ENCODE results near the gene ABCG2.

Gene ABCG2

DNA sequence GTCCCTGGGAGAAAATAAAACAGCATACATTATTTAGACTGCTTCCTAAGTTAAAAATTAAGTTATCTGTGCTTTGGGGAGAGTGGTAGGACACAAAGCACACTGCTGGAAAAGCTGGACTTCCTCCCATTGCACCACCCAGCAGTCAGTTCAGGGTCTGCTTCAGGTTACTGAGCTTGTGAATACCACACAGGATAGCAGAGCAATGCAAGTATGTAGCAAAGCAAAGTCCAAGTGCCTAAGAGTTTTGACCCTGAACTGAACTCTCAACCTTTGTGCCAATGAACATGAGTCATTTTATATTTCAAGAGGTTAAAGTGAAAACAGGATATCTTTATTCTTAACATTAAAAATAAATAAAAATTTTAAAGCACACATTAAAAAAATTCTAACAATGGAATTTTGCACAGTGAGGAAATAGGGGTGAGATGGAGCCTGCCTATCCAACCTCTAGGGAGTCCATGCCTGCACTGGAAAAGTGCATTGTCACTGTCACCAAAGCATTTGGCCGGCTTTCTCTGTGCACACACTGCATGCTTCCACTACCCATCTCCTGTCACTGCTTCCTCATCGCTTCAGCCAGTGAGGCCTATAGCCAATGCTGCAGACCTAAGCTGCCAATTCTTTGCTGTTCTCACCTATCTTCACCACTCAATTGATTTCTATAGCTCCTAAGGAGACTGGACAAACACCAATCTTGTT lies 50.9 kb downstream of the ABCG2 start:
- ChIA-PET CTCF (interaction anchor here (0.6 kb wide), 1 partner anchor 1158 kb away, joined by 3 read pairs; no protein-coding TSS in a partner anchor), POLR2A (no interaction called here)
- H3K9me3 ChIP-seq (ENCODE audit: control insufficient read depth, insufficient read depth, low read depth, low read length): no peaks in the 10 kb centered on the region
- no peak overlapping the region for H3K4me3 ChIP-seq (ENCODE audit: low read depth, low read length)
- peaks cover 9% of the 10 kb centered on the region for H3K4me1 ChIP-seq (ENCODE audit: control insufficient read depth, insufficient read depth, low read length)
- H3K27ac ChIP-seq (ENCODE audit: extremely low read depth, low read depth, low read length): no peak overlapping the region
- TF ChIP-seq ZNF596 (tag by site-specific recombination; IDR thresholded peaks at IDR 0.05): no peak
- no peaks in the 10 kb centered on the region for H3K36me3 ChIP-seq (ENCODE audit: control insufficient read depth in 2 of 2, insufficient read depth in 1 of 2, low read length in 2 of 2)

DNA sequence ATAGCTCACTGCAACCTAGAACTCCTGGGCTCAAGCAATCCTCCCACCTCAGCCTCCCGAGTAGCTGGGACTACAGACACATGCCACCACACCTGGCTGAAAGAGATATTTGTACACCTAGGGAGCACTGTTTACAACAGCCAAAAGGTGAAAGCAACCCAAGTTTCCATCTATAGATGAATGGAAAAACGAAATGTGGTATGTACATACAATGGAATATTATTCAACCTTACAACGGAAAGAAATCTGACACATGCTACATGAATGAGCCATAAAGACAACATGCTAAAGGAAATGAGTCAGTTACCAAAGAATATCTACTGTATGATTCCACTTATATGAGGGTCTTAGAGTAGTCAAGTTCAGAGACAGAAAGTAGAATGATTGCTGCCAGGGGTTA lies 52.2 kb downstream of the ABCG2 start:
- no peaks in the 10 kb centered on the region for H3K36me3 ChIP-seq (ENCODE audit: control insufficient read depth in 2 of 2, insufficient read depth in 1 of 2, low read length in 2 of 2)
- POLR2A ChIA-PET: no interaction called here
- H3K4me1 ChIP-seq (ENCODE audit: control insufficient read depth, insufficient read depth, low read length): peaks cover 9% of the 10 kb centered on the region

GRCh38 chr4:88104902-88105610 lies 53.4 kb downstream of the ABCG2 start:
- CTCF ChIA-PET: interaction anchor here (0.6 to 0.7 kb wide), 2 partner anchors 41 to 107 kb away, joined by 3 read pairs; no protein-coding TSS in a partner anchor
- POLR2A ChIA-PET: no interaction called here
- Histone ChIP-seq H3K4me3 (ENCODE audit: low read depth, low read length) (no peak overlapping the region), H3K9me3 (ENCODE audit: control insufficient read depth, insufficient read depth, low read depth, low read length) (no peaks in the 10 kb centered on the region), H3K4me1 (ENCODE audit: control insufficient read depth, insufficient read depth, low read length) (peaks cover 9% of the 10 kb centered on the region), H3K36me3 (ENCODE audit: control insufficient read depth in 2 of 2, insufficient read depth in 1 of 2, low read length in 2 of 2) (no peaks in the 10 kb centered on the region), H3K27ac (ENCODE audit: extremely low read depth, low read depth, low read length) (peak overlapping the region; percentile 6; the same call in 1 of the 2 replicates)
- TF ChIP-seq IKZF3 (tag by site-specific recombination; IDR thresholded peaks at IDR 0.05): peak; percentile 87
- no peak for TF ChIP-seq ZNF221 (tag by site-specific recombination; IDR thresholded peaks at IDR 0.05; ENCODE audit: borderline replicate concordance)
- TF ChIP-seq ZEB2 (tag by site-specific recombination; IDR thresholded peaks at IDR 0.05): peak; percentile 78
- TF ChIP-seq FEZF1 (tag by site-specific recombination; IDR thresholded peaks at IDR 0.05): peak; percentile 62
- peak; percentile 68; the same call in 1 of the 2 replicates for TF ChIP-seq ZNF324 (tag by site-specific recombination; IDR thresholded peaks at IDR 0.05)
- peak; percentile 48; the same call in 1 of the 2 replicates for TF ChIP-seq ZNF558 (tag by site-specific recombination; IDR thresholded peaks at IDR 0.05)
- TF ChIP-seq ZBTB8A (tag by site-specific recombination; IDR thresholded peaks at IDR 0.05): peak; percentile 65
- TF ChIP-seq ZNF366 (tag by site-specific recombination; conservative IDR thresholded peaks at IDR 0.05): peak; percentile 81
- TF ChIP-seq, protein P1, sequence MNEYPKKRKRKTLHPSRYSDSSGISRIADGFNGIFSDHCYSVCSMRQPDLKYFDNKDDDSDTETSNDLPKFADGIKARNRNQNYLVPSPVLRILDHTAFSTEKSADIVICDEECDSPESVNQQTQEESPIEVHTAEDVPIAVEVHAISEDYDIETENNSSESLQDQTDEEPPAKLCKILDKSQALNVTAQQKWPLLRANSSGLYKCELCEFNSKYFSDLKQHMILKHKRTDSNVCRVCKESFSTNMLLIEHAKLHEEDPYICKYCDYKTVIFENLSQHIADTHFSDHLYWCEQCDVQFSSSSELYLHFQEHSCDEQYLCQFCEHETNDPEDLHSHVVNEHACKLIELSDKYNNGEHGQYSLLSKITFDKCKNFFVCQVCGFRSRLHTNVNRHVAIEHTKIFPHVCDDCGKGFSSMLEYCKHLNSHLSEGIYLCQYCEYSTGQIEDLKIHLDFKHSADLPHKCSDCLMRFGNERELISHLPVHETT (tag by site-specific recombination; IDR thresholded peaks at IDR 0.05): peak; percentile 66; the same call in 1 of the 2 replicates
- TF ChIP-seq ZNF423 (tag by site-specific recombination; IDR thresholded peaks at IDR 0.05): no peak
- TF ChIP-seq ZNF169 (tag by site-specific recombination; IDR thresholded peaks at IDR 0.05): no peak
- TF ChIP-seq ZNF501 (tag by site-specific recombination; IDR thresholded peaks at IDR 0.05): no peak
- TF ChIP-seq ZNF184 (tag by site-specific recombination; IDR thresholded peaks at IDR 0.05): 0 out of 2 replicates have a peak, but pooled peaks have one; percentile 58
- peak; percentile 75 for TF ChIP-seq SCRT2 (tag by site-specific recombination; IDR thresholded peaks at IDR 0.05)
- peak; percentile 83 for TF ChIP-seq PRDM6 (tag by site-specific recombination; IDR thresholded peaks at IDR 0.05)
- TF ChIP-seq ZNF394 (tag by site-specific recombination; IDR thresholded peaks at IDR 0.05; ENCODE audit: borderline replicate concordance): peak; percentile 48; the same call in 1 of the 2 replicates
- peak; percentile 69 for TF ChIP-seq ZXDB (tag by site-specific recombination; IDR thresholded peaks at IDR 0.05)
- TF ChIP-seq ZNF600 (tag by site-specific recombination; IDR thresholded peaks at IDR 0.05): peak; percentile 77
- peak; percentile 78 for TF ChIP-seq ZNF843 (tag by site-specific recombination; IDR thresholded peaks at IDR 0.05)
- TF ChIP-seq INSM2 (tag by site-specific recombination; IDR thresholded peaks at IDR 0.05): peak; percentile 62; the same call in 1 of the 2 replicates
- peak; percentile 68; the same call in 1 of the 2 replicates for TF ChIP-seq MZF1 (tag by site-specific recombination; IDR thresholded peaks at IDR 0.05; ENCODE audit: borderline replicate concordance)
- peak; percentile 73 for TF ChIP-seq ZNF146 (tag by site-specific recombination; IDR thresholded peaks at IDR 0.05)
- peak; percentile 53; the same call in 1 of the 2 replicates for TF ChIP-seq ZNF2 (tag by site-specific recombination; IDR thresholded peaks at IDR 0.05)
- peak; percentile 63; the same call in 1 of the 2 replicates for TF ChIP-seq KLF10 (tag by site-specific recombination; IDR thresholded peaks at IDR 0.05)
- TF ChIP-seq SP7 (tag by site-specific recombination; IDR thresholded peaks at IDR 0.05): peak; percentile 94

More for the DNA sequence above, 52.2 kb downstream of the ABCG2 start:
- Histone ChIP-seq H3K4me3 (ENCODE audit: low read depth, low read length) (no peak overlapping the region), H3K9me3 (ENCODE audit: control insufficient read depth, insufficient read depth, low read depth, low read length) (no peaks in the 10 kb centered on the region), H3K27ac (ENCODE audit: extremely low read depth, low read depth, low read length) (no peak overlapping the region)
- TF ChIP-seq ZNF214 (tag by site-specific recombination; IDR thresholded peaks at IDR 0.05; ENCODE audit: borderline replicate concordance): no peak
- TF ChIP-seq ZNF23 (tag by site-specific recombination; IDR thresholded peaks at IDR 0.05; ENCODE audit: borderline replicate concordance): no peak
- no peak for TF ChIP-seq ZNF664 (tag by site-specific recombination; IDR thresholded peaks at IDR 0.05)
- CTCF ChIA-PET: no interaction called here
